ENCODE results near the gene HIPK2.

GRCh38 chr7:139580435-139580834 is 197.4 kb downstream of the HIPK2 start:
- TF ChIP-seq POLR2A (IDR thresholded peaks at IDR 0.05) (no peak), CTCF (IDR thresholded peaks at IDR 0.05) (no peak)
